HEK293 (cell line): ENCODE results near the gene DPP6.

Experiments used
- MYNN ChIP-seq: fragments of 450-650 bp; formaldehyde crosslinking; IDR thresholded peaks from 2 replicates; pipeline ENCODE4 v1.5.1; 2016; ENCODE audit warnings: missing biosample characterization, missing genetic modification characterization, borderline replicate concordance
- SETDB1 ChIP-seq: IDR thresholded peaks from one replicate; pipeline ENCODE4 v1.6.1; 2017; ENCODE audit warnings: mild to moderate bottlenecking, low read length, moderate library complexity, mixed read lengths; ENCODE audit not compliant: insufficient read length
- TF ChIP-seq, protein P1 (sequence below): fragments of 450-650 bp; formaldehyde crosslinking; IDR thresholded peaks from 2 replicates; pipeline ENCODE4 v1.5.1; 2016; ENCODE audit warnings: missing biosample characterization, missing genetic modification characterization

- TF ChIP-seq, protein P1, sequence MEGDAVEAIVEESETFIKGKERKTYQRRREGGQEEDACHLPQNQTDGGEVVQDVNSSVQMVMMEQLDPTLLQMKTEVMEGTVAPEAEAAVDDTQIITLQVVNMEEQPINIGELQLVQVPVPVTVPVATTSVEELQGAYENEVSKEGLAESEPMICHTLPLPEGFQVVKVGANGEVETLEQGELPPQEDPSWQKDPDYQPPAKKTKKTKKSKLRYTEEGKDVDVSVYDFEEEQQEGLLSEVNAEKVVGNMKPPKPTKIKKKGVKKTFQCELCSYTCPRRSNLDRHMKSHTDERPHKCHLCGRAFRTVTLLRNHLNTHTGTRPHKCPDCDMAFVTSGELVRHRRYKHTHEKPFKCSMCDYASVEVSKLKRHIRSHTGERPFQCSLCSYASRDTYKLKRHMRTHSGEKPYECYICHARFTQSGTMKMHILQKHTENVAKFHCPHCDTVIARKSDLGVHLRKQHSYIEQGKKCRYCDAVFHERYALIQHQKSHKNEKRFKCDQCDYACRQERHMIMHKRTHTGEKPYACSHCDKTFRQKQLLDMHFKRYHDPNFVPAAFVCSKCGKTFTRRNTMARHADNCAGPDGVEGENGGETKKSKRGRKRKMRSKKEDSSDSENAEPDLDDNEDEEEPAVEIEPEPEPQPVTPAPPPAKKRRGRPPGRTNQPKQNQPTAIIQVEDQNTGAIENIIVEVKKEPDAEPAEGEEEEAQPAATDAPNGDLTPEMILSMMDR (tag by site-specific recombination) = no peak
- TF ChIP-seq SETDB1 (no peak), MYNN (tag by site-specific recombination) (no peak)
These were observed 698.2 kb downstream of the DPP6 start for GRCh38 chr7:154750353-154750801.
